Liver (tissue), 9 donors: ENCODE results near the gene SPTBN4. TPM values are rescaled to one million over a fixed set of nuclear protein-coding genes. Genes with fewer than 3 reads are reported as not detected.

Experiments used
- DNase-seq: peaks from one replicate; pipeline ENCODE4 v3.0.0-alpha.2; 2017; ENCODE audit warnings: low spot score
- H3K27ac ChIP-seq, 2 donors: one replicate each; pipeline ENCODE4 v1.7.0; 2013; ENCODE audit warnings: inconsistent platforms in 2 of 2, low read length in 2 of 2, control low read depth in 1 of 2, low read depth in 1 of 2, mild to moderate bottlenecking in 1 of 2
- H3K27me3 ChIP-seq, 4 donors: one replicate each; pipeline versions ENCODE4 v1.6.1 to v1.7.0; 2013; ENCODE audit warnings: low read length in 3 of 4, inconsistent platforms in 1 of 4, mild to moderate bottlenecking in 1 of 4, moderate library complexity in 1 of 4; ENCODE audit not compliant: control insufficient read depth in 4 of 4, insufficient read depth in 4 of 4
- H3K36me3 ChIP-seq, 4 donors: one replicate each; pipeline versions ENCODE4 v1.6.1 to v1.7.0; 2013; ENCODE audit warnings: low read length in 3 of 4, mild to moderate bottlenecking in 3 of 4, low read depth in 1 of 4, moderate library complexity in 1 of 4; ENCODE audit not compliant: control insufficient read depth in 4 of 4, insufficient read depth in 3 of 4
- H3K4me1 ChIP-seq, 4 donors: one replicate each; pipeline versions ENCODE4 v1.6.1 to v1.7.0; 2013; ENCODE audit warnings: low read length in 3 of 4, mild to moderate bottlenecking in 3 of 4, moderate library complexity in 1 of 4; ENCODE audit not compliant: control insufficient read depth in 4 of 4, insufficient read depth in 4 of 4
- H3K4me3 ChIP-seq, 3 donors: one replicate each; pipeline versions ENCODE4 v1.6.1 to v1.7.0; 2013; ENCODE audit warnings: low read length in 3 of 3, control low read depth in 1 of 3, low read depth in 1 of 3, mild to moderate bottlenecking in 1 of 3
- H3K9ac ChIP-seq, 2 donors: one replicate each; pipeline ENCODE4 v1.7.0; 2013; ENCODE audit warnings: low read length in 2 of 2, mild to moderate bottlenecking in 2 of 2, moderate library complexity in 2 of 2, control low read depth in 1 of 2, low read depth in 1 of 2
- H3K9me3 ChIP-seq, 4 donors: one replicate each; pipeline versions ENCODE4 v1.6.1 to v1.7.0; 2013; ENCODE audit warnings: low read length in 3 of 4; ENCODE audit not compliant: control insufficient read depth in 4 of 4
- EGR1 ChIP-seq, 2 donors: IDR thresholded peaks; 2 replicates each; pipeline ENCODE4 v1.6.1; 2016 to 2018; ENCODE audit warnings: antibody characterized with exemption in 2 of 2, low read depth in 2 of 2
- FOXA1 ChIP-seq: IDR thresholded peaks from 2 replicates; pipeline ENCODE4 v1.6.1; 2016; ENCODE audit warnings: antibody characterized with exemption
- FOXA2 ChIP-seq: IDR thresholded peaks from 2 replicates; pipeline ENCODE4 v1.6.1; 2016; ENCODE audit warnings: antibody characterized with exemption
- GABPA ChIP-seq, 2 donors: IDR thresholded peaks in 1 of 2; conservative IDR thresholded peaks in 1 of 2; 2 replicates each; pipeline ENCODE4 v1.6.1; 2016; ENCODE audit warnings: antibody characterized with exemption in 2 of 2, mild to moderate bottlenecking in 1 of 2, moderate library complexity in 1 of 2
- HNF4A ChIP-seq, 2 donors: conservative IDR thresholded peaks; 2 replicates each; pipeline ENCODE4 v1.6.1; 2016; ENCODE audit warnings: antibody characterized with exemption in 2 of 2, mild to moderate bottlenecking in 2 of 2
- HNF4G ChIP-seq: IDR thresholded peaks from 2 replicates; pipeline ENCODE4 v1.6.1; 2016; ENCODE audit warnings: antibody characterized with exemption
- JUND ChIP-seq, 2 donors: IDR thresholded peaks; 2 replicates each; pipeline ENCODE4 v1.6.1; 2016; ENCODE audit warnings: antibody characterized with exemption in 2 of 2
- RAD21 ChIP-seq, 2 donors: IDR thresholded peaks; 2 replicates each; pipeline ENCODE4 v1.6.1; 2016; ENCODE audit warnings: antibody characterized with exemption in 2 of 2, mild to moderate bottlenecking in 2 of 2
- RXRA ChIP-seq, 2 donors: IDR thresholded peaks; 2 replicates each; pipeline ENCODE4 v1.6.1; 2017 to 2018; ENCODE audit warnings: antibody characterized with exemption in 2 of 2, mild to moderate bottlenecking in 1 of 2
- SP1 ChIP-seq: IDR thresholded peaks from 2 replicates; pipeline ENCODE4 v1.6.1; 2018; ENCODE audit warnings: antibody characterized with exemption, mild to moderate bottlenecking
- TAF1 ChIP-seq: conservative IDR thresholded peaks from 2 replicates; pipeline ENCODE4 v1.6.1; 2016; ENCODE audit warnings: antibody characterized with exemption, mild to moderate bottlenecking
- YY1 ChIP-seq: IDR thresholded peaks from 2 replicates; pipeline ENCODE4 v1.6.1; 2016; ENCODE audit warnings: antibody characterized with exemption, mild to moderate bottlenecking
- WGBS: extraction: QIAGEN DNeasy Blood & Tissue Kit; methylation state at CpG from one replicate; pipeline ENCODE4 v1.1.7; 2013; 5-methylcytosine and 5-hydroxymethylcytosine counted together
- polyA plus RNA-seq, 2 donors: library from polyadenylated mRNA; stranded (reverse) in 1 of 2; unstranded in 1 of 2; fragments of 200-250 nt in 1 of 2; fragments of >200 nt in 1 of 2; fragmentation: Nextera tagmentation in 1 of 2; extraction: Ambion mirVana in 1 of 2; gene quantifications; one replicate each; pipeline versions ENCODE4 v1.2.1 to v1.2.3, GENCODE V29; 2013 to 2015
- total RNA-seq, 2 donors: library from RNA; depleted of rRNA; stranded (reverse); fragments of >200 nt; gene quantifications; one replicate each; pipeline ENCODE4 v1.2.3, GENCODE V29; 2014
- TF ChIP-seq, protein P1 (sequence below): IDR thresholded peaks from 2 replicates; pipeline ENCODE4 v1.6.1; 2016; ENCODE audit warnings: antibody characterized with exemption
- TF ChIP-seq, protein P2 (sequence below): fragments of 150-350 bp; IDR thresholded peaks from 2 replicates; pipeline ENCODE4 v1.5.1; 2017; ENCODE audit warnings: improper control_type of control experiment, low read depth, low read length; ENCODE audit not compliant: missing input control
- TF ChIP-seq, protein P3 (sequence below): IDR thresholded peaks from 2 replicates; pipeline ENCODE4 v1.6.1; 2016; ENCODE audit warnings: antibody characterized with exemption, mild to moderate bottlenecking
- TF ChIP-seq, protein P4 (sequence below): IDR thresholded peaks from 2 replicates; pipeline ENCODE4 v1.6.1; 2016; ENCODE audit warnings: antibody characterized with exemption
- TF ChIP-seq, protein P5 (sequence below): IDR thresholded peaks from 2 replicates; pipeline ENCODE4 v1.6.1; 2016; ENCODE audit warnings: antibody characterized with exemption
- donor health status: healthy.
- donor health status: healthy.
- donor health status: healthy.
- donor health status: healthy.
- donor health status: healthy.

The SPTBN4 gene
- total and polyA plus RNA-seq, 4 donors: 0.13 to 1.1 (median 0.62) TPM

DNA sequence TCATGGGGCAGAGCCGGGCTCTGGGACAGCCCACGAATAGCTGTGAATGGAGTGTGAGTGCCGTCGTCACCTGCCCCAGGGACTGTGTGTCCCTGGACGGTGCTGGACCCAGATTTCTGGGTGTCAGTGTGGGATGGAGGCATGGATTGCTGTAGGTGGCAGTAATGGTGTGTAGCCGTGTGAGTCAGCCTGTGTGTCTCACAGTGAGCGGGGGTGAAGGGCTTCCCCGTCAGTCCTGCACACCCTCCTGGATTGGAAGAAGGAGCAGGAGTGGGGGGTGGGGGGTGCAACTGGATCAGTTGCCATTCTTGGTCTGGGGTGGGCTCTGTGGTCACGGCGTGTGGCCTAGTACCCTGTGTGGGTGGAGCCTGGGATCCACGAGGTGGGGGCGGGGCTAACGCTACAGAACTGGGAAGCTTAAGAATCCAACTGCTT is 127.9 kb downstream of the SPTBN4 start:
- no peak overlapping the region for H3K9ac ChIP-seq
- WGBS: 37% methylated on average over 13 of the region's 13 CpGs
- H3K27ac ChIP-seq: no peak overlapping the region
- H3K4me3 ChIP-seq: no peak overlapping the region
- H3K4me1 ChIP-seq: peaks cover 0 to 14% (median 6%) of the 10 kb centered on the region in 4 donors
- DNase-seq: no peak
- H3K36me3 ChIP-seq: no peaks in the 10 kb centered on the region
- H3K27me3 ChIP-seq: peaks cover 0 to 10% (median 3%) of the 10 kb centered on the region in 4 donors
- no peak for TF ChIP-seq FOXA1
- TF ChIP-seq FOXA2: no peak
- no peak for TF ChIP-seq SP1
- no peak for TF ChIP-seq YY1
- TF ChIP-seq, protein P1, sequence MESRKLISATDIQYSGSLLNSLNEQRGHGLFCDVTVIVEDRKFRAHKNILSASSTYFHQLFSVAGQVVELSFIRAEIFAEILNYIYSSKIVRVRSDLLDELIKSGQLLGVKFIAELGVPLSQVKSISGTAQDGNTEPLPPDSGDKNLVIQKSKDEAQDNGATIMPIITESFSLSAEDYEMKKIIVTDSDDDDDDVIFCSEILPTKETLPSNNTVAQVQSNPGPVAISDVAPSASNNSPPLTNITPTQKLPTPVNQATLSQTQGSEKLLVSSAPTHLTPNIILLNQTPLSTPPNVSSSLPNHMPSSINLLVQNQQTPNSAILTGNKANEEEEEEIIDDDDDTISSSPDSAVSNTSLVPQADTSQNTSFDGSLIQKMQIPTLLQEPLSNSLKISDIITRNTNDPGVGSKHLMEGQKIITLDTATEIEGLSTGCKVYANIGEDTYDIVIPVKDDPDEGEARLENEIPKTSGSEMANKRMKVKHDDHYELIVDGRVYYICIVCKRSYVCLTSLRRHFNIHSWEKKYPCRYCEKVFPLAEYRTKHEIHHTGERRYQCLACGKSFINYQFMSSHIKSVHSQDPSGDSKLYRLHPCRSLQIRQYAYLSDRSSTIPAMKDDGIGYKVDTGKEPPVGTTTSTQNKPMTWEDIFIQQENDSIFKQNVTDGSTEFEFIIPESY: no peak
- TF ChIP-seq HNF4A (conservative IDR thresholded peaks at IDR 0.05): no peak
- TF ChIP-seq, protein P2, sequence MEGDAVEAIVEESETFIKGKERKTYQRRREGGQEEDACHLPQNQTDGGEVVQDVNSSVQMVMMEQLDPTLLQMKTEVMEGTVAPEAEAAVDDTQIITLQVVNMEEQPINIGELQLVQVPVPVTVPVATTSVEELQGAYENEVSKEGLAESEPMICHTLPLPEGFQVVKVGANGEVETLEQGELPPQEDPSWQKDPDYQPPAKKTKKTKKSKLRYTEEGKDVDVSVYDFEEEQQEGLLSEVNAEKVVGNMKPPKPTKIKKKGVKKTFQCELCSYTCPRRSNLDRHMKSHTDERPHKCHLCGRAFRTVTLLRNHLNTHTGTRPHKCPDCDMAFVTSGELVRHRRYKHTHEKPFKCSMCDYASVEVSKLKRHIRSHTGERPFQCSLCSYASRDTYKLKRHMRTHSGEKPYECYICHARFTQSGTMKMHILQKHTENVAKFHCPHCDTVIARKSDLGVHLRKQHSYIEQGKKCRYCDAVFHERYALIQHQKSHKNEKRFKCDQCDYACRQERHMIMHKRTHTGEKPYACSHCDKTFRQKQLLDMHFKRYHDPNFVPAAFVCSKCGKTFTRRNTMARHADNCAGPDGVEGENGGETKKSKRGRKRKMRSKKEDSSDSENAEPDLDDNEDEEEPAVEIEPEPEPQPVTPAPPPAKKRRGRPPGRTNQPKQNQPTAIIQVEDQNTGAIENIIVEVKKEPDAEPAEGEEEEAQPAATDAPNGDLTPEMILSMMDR: no peak
- no peak for TF ChIP-seq EGR1 (IDR thresholded peaks at IDR 0.05; ENCODE audit: low read depth in 2 of 2)
- TF ChIP-seq, protein P3, sequence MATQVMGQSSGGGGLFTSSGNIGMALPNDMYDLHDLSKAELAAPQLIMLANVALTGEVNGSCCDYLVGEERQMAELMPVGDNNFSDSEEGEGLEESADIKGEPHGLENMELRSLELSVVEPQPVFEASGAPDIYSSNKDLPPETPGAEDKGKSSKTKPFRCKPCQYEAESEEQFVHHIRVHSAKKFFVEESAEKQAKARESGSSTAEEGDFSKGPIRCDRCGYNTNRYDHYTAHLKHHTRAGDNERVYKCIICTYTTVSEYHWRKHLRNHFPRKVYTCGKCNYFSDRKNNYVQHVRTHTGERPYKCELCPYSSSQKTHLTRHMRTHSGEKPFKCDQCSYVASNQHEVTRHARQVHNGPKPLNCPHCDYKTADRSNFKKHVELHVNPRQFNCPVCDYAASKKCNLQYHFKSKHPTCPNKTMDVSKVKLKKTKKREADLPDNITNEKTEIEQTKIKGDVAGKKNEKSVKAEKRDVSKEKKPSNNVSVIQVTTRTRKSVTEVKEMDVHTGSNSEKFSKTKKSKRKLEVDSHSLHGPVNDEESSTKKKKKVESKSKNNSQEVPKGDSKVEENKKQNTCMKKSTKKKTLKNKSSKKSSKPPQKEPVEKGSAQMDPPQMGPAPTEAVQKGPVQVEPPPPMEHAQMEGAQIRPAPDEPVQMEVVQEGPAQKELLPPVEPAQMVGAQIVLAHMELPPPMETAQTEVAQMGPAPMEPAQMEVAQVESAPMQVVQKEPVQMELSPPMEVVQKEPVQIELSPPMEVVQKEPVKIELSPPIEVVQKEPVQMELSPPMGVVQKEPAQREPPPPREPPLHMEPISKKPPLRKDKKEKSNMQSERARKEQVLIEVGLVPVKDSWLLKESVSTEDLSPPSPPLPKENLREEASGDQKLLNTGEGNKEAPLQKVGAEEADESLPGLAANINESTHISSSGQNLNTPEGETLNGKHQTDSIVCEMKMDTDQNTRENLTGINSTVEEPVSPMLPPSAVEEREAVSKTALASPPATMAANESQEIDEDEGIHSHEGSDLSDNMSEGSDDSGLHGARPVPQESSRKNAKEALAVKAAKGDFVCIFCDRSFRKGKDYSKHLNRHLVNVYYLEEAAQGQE: no peak
- TF ChIP-seq, protein P4, sequence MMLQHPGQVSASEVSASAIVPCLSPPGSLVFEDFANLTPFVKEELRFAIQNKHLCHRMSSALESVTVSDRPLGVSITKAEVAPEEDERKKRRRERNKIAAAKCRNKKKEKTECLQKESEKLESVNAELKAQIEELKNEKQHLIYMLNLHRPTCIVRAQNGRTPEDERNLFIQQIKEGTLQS: no peak
- no peak for TF ChIP-seq RAD21 (IDR thresholded peaks at IDR 0.05)
- TF ChIP-seq RXRA (IDR thresholded peaks at IDR 0.05): no peak
- no peak for TF ChIP-seq JUND (IDR thresholded peaks at IDR 0.05)
- TF ChIP-seq, protein P5, sequence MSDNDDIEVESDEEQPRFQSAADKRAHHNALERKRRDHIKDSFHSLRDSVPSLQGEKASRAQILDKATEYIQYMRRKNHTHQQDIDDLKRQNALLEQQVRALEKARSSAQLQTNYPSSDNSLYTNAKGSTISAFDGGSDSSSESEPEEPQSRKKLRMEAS: no peak
- no peak for TF ChIP-seq TAF1
- no peak for TF ChIP-seq HNF4G
- TF ChIP-seq GABPA (IDR thresholded peaks at IDR 0.05 in 1 of 2, conservative IDR thresholded peaks at IDR 0.05 in 1 of 2): no peak
- H3K9me3 ChIP-seq: no peaks in the 10 kb centered on the region
